HG02571 (cell line): ENCODE results near the gene SERPINA5.
"Not testable (repeated sequence)": the region's sequence is repeated elsewhere in the genome, so short reads cannot be mapped to it uniquely, and the experiment has no call there.

Source experiments
- ATAC-seq: cut with Tn5 transposase; IDR thresholded peaks from one replicate; pipeline ENCODE4 v1.9.1; 2021; ENCODE audit warnings: mild to moderate bottlenecking, moderate library complexity; ENCODE audit not compliant: unreplicated experiment

SERPINA5 gene

GRCh38 chr14:94573475-94574277 lies 7.5 kb upstream of the SERPINA5 start:
- ATAC-seq, result no peak

DNA sequence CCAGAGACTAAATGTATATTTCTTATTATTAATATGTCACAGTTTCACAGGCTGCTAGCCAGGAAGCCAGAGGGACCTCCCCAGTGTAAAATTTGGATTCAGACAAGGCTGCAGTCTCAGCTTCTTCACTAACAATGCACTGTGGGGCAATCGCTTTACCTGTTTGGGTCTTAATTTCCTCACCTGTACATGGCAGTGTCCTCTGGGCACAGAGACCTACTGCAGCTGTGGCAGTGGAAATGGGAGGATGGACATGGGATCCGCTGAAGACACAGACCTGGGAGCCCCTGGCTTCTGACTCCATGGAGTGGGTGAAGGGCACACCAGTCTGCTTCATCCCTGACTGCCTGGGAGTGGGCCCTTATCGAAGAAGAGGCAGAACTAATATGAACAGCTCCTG lies 6.9 kb upstream of the SERPINA5 start:
- ATAC-seq, result no peak

GRCh38 chr14:94575730-94576585 lies 5.3 kb upstream of the SERPINA5 start:
- no peak for ATAC-seq

- not testable (repeated sequence) for ATAC-seq
These were observed 3.8 kb upstream of the SERPINA5 start for GRCh38 chr14:94577472-94577871.

GRCh38 chr14:94578712-94579111 lies 2.5 kb upstream of the SERPINA5 start:
- no peak for ATAC-seq

- ATAC-seq, result no peak
These were observed 1.0 kb downstream of the SERPINA5 start for GRCh38 chr14:94582199-94582750.

DNA sequence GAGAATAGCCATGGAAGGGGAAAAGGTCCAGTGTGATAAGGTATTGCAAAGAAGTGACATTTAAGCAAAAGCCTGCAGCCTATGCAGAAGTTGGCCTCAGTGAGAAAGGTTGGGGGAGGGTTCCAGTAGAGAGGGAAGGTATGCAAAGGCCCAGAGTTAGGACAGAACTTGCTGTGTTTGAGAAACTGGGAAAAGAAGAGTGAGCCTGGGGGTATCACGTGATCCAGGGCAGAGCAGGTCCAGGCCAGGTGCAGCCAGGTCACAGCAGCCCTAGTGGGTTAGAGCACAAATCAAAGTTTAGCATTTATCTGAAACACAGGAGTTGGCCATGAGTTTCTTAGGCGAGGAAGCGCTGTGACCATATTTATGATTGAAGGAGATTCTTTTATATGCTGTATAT lies 1.6 kb downstream of the SERPINA5 start:
- no peak for ATAC-seq

- ATAC-seq, result no peak
These were observed 2.3 kb downstream of the SERPINA5 start for GRCh38 chr14:94583557-94583956.

- no peak for ATAC-seq
These were observed 3.5 kb downstream of the SERPINA5 start for GRCh38 chr14:94584591-94585280.

GRCh38 chr14:94586635-94587034 lies 5.4 kb downstream of the SERPINA5 start:
- ATAC-seq, result no peak

GRCh38 chr14:94588311-94588710 lies 7.1 kb downstream of the SERPINA5 start:
- ATAC-seq, result no peak

DNA sequence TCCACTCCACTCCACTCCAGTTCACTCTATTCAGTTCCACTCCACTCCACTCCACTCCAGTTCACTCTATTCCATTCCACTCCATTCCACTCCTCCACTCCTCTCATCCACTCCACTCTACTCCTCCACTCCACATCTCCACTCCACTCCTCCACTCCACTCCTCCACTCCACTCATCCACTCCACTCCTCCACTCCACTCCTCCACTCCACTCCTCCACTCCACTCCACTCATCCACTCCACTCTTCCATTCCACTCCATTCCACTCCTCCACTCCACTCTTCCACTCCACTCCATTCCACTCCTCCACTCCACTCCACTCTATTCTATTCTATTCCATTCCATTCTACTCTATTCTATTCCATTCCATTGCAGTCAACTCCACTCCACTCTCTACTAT lies 9.8 kb downstream of the SERPINA5 start:
- ATAC-seq, result no peak

- ATAC-seq, result no peak
These were observed 10.6 kb downstream of the SERPINA5 start for GRCh38 chr14:94591871-94592270.

DNA sequence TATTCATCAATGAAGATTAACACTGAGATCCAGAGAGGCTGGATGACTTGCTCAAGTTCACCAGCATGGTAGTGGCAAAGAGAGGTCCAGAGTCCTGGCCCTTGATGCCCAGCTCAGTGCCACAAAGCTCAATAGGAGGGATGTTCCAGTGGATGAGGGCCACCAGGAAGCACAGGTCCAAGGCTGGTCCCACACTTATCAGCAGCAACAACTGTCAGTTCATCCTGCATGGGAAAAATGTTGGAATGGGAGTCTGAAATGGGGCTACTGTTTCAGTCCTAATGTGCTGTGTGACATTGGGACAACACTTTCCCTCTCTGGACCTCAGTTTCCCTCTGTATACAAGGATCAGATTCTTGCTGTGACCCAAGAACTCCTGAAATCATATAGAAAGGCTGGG lies 11.2 kb downstream of the SERPINA5 start:
- no peak for ATAC-seq

- ATAC-seq, result no peak
These were observed 12.1 kb downstream of the SERPINA5 start for GRCh38 chr14:94593376-94593748.

DNA sequence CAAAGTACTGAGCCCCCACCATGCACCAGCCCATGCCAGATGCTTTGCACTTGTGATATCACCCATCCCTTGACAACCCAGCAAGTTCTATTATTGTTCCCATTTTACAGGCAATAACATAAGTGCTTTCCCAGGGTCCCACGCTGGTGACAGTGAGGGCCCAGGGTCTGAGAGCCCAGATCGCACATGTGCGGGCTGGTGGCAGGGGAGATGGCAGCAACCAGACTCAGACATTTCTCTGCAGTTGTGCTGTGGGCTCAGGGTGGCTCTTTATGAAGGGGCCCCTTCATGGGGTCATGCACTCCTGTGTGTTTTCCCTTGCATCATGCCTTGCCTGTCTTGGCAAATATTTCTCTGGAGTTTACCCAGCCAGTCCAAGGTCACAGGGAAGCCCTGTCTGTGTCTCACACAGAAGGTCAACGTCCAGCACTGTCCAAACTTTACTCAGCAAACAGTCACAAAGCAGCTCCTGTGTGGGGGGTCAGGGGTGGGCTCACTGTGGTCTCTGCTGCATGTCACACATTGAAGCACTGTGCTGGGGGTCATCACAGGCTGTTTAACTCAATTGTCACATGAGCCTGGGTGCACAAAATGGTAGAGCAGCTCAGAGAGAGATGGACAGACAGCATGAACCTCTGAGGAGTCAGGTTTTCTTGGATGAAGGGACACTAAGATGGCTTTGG lies 12.7 kb downstream of the SERPINA5 start:
- ATAC-seq, result no peak

DNA sequence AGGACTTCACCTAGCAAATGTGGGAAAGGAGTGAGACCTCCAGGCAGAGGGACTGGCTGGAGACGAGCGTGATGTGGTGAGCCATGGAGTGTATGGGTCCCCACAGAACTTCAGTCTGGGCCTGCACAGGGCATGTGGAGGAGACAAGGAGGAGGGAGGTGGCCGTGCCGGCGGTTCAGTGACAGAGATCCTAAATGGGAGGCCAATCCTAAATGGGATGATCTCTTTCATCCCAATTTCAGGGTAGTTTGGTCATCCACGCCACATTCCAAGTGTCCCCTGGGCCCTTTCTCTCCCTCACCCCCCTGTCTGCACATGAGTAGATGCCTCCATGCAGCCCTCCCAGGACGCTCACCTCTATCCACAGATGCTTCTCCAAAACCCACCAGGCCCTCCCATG lies 13.2 kb downstream of the SERPINA5 start:
- ATAC-seq, result no peak

- no peak for ATAC-seq
These were observed 14.7 kb downstream of the SERPINA5 start for GRCh38 chr14:94595912-94596311.

DNA sequence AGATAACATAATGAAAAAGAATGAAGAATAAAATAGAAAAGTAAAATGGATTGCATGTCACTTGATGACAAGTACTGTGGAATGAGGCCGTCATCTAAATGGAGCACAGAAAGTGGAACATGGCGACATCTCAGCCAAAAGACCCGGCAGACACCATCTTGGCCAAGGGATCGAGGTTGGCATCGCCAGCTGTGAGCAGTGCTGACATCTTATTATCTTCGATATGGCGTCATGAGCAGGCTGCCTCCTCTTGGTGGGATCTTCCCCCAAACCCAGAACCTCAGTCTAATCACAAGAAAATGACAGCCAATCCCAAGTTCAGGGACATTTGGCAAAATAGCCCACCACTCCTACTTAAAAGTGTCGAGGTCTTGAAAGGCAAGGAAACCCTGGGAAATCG lies 15.1 kb downstream of the SERPINA5 start:
- ATAC-seq, result no peak

GRCh38 chr14:94597788-94598187 lies 16.6 kb downstream of the SERPINA5 start:
- ATAC-seq, result no peak

- ATAC-seq, result no peak
These were observed 17.2 kb downstream of the SERPINA5 start for GRCh38 chr14:94598506-94598815.
